Upper lobe of right lung (tissue), 1 donor: ENCODE data around the gene RNF115. TPM values are rescaled to one million over a fixed set of nuclear protein-coding genes. Genes with fewer than 3 reads are reported as not detected.

ENCODE experiments used
- ATAC-seq: fragments of 200-7000 bp; cut with Tn5 transposase; one replicate; pipeline ENCODE4 v1.9.1; 2020; ENCODE audit warnings: mild to moderate bottlenecking, moderate library complexity
- DNase-seq: peaks from one replicate; pipeline ENCODE4 v3.0.0-alpha.2; 2020
- H3K27ac ChIP-seq: fragments of 200-600 bp; one replicate; pipeline ENCODE4 v1.8.0; 2022
- H3K27me3 ChIP-seq: fragments of 200-600 bp; one replicate; pipeline ENCODE4 v1.8.0; 2022; ENCODE audit warnings: mild to moderate bottlenecking
- H3K36me3 ChIP-seq: fragments of 200-600 bp; one replicate; pipeline ENCODE4 v1.8.0; 2022
- H3K4me1 ChIP-seq: fragments of 200-600 bp; one replicate; pipeline ENCODE4 v1.8.0; 2022
- H3K4me3 ChIP-seq: fragments of 200-600 bp; one replicate; pipeline ENCODE4 v1.8.0; 2022; ENCODE audit warnings: mild to moderate bottlenecking
- H3K9me3 ChIP-seq: fragments of 200-600 bp; one replicate; pipeline ENCODE4 v1.8.0; 2022
- CTCF ChIP-seq: fragments of 200-600 bp; IDR thresholded peaks from one replicate; pipeline ENCODE4 v1.8.0; 2022; ENCODE audit warnings: antibody characterized with exemption
- intact Hi-C: fragments of 100-400 bp; cut with DNase I; formaldehyde crosslinking; loops from one replicate; pipeline ENCODE4 v1.11.0; 2022
- total RNA-seq: library from RNA; stranded (reverse); fragmentation: NEBNext Ultra II Directional; extraction: Animal tissue kit (Norgen Biotek cat#: 25700); gene quantifications from one replicate; pipeline ENCODE4 v1.2.1, GENCODE V29; 2021
- donor health status: DM: no; HTN: yes; CAD: no; lungs with severe emphysema.

RNF115 gene
- total RNA-seq, 1 donor from 2014 or later = 15.8 TPM

- no peaks in the 10 kb centered on the region for H3K27me3 ChIP-seq
- H3K27ac ChIP-seq = peak overlapping the region; percentile 47
- no peak overlapping the region for H3K4me3 ChIP-seq
- peaks cover 16% of the 10 kb centered on the region for H3K4me1 ChIP-seq
- H3K9me3 ChIP-seq = no peaks in the 10 kb centered on the region
- intact Hi-C loops = loop anchor here (10.0 kb wide), 2 partner anchors 65 to 165 kb away; partner anchors contain the start of genes ITGA10 and PEX11B
- DNase-seq = no peak
- no peak for TF ChIP-seq CTCF
- peaks cover 62% of the 10 kb centered on the region for H3K36me3 ChIP-seq
- peak; percentile 69 for ATAC-seq
These were observed 25.7 kb upstream of the RNF115 start for GRCh38 chr1:145849356-145850160.

- DNase-seq (no peak), ATAC-seq (no peak)
- intact Hi-C loops = loop anchor here (10.0 kb wide), 1 partner anchor 67 kb away; the partner anchor contains the start of genes ITGA10 and PEX11B
- Histone ChIP-seq H3K27me3 (no peaks in the 10 kb centered on the region), H3K9me3 (no peaks in the 10 kb centered on the region), H3K27ac (no peak overlapping the region), H3K4me1 (peaks cover 16% of the 10 kb centered on the region), H3K36me3 (peaks cover 55% of the 10 kb centered on the region), H3K4me3 (no peak overlapping the region)
- TF ChIP-seq CTCF = no peak
These were observed 23.9 kb upstream of the RNF115 start for GRCh38 chr1:145847827-145848226.

- Histone ChIP-seq H3K4me3 (peak overlapping the region; percentile 66), H3K36me3 (peaks cover 55% of the 10 kb centered on the region)
- intact Hi-C loops = loop anchor here (10.0 kb wide), 1 partner anchor 69 kb away; the partner anchor contains the start of genes ITGA10 and PEX11B
These were observed 22.3 kb upstream of the RNF115 start for GRCh38 chr1:145846201-145846612.

GRCh38 chr1:145845514-145846161 lies 21.7 kb upstream of the RNF115 start, which contains the start of gene NUDT17:
Gene NUDT17, plus strand, starts transcription at chr1:145845630. Its CDS starts 11 bp downstream, at chr1:145845641.
- H3K36me3 ChIP-seq = peaks cover 55% of the 10 kb centered on the region
- DNase-seq (peak; percentile 92), ATAC-seq (peak; percentile 91)
- H3K4me1 ChIP-seq = peaks cover 16% of the 10 kb centered on the region
- no peaks in the 10 kb centered on the region for H3K9me3 ChIP-seq
- peak within 1 kb of the TSS; percentile 75 for H3K27ac ChIP-seq
- H3K27me3 ChIP-seq = no peaks in the 10 kb centered on the region
- H3K4me3 ChIP-seq = peak within 1 kb of the TSS; percentile 66
- peak; percentile 98 for TF ChIP-seq CTCF
- intact Hi-C loops = loop anchor here (10.0 kb wide), 1 partner anchor 69 kb away; the partner anchor contains the start of genes ITGA10 and PEX11B

More at GRCh38 chr1:145846201-145846612, 22.3 kb upstream of the RNF115 start:
- ATAC-seq = peak; percentile 60
- Histone ChIP-seq H3K4me1 (peaks cover 16% of the 10 kb centered on the region), H3K27ac (peak overlapping the region; percentile 75), H3K27me3 (no peaks in the 10 kb centered on the region), H3K9me3 (no peaks in the 10 kb centered on the region)
- TF ChIP-seq CTCF = peak; percentile 67
- DNase-seq = no peak

- no peaks in the 10 kb centered on the region for H3K9me3 ChIP-seq
- peaks cover 14% of the 10 kb centered on the region for H3K4me1 ChIP-seq
- H3K27ac ChIP-seq = peak overlapping the region; percentile 75
- H3K4me3 ChIP-seq = peak overlapping the region; percentile 66
- no peaks in the 10 kb centered on the region for H3K27me3 ChIP-seq
- peak; percentile 13 for ATAC-seq
- no peak for DNase-seq
- TF ChIP-seq CTCF = no peak
- intact Hi-C loops = loop anchor here (10.0 kb wide), 1 partner anchor 70 kb away; the partner anchor contains the start of genes ITGA10 and PEX11B
- peaks cover 55% of the 10 kb centered on the region for H3K36me3 ChIP-seq
These were observed 21.2 kb upstream of the RNF115 start for GRCh38 chr1:145845144-145845513.
